ENCODE data around the gene ABCC12.
"Not testable (repeated sequence)": the region's sequence is repeated elsewhere in the genome, so short reads cannot be mapped to it uniquely, and the experiment has no call there.

The ABCC12 gene

GRCh38 chr16:48155926-48156789 is at the start of gene ABCC12:
ABCC12 (minus strand) TSS chr16:48155993; CDS start chr16:48146424, 9,569 bp downstream.
- no peak for DNase-seq

DNA sequence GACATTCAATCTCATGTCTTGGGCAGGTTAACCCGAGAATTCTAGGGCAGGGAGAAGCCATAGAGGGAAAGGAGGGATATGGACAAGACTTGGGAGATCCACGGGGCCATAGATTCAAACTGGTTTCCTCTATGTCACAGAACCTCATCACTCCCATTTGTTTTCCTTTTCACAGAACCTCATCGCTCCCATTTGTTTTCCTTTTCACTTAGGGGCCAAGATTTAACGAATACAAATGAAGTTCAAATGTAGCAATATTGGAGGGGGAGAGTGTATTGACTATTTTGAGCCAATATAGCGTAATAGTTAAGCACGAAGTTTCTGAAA is 49.0 kb upstream of the ABCC12 start:
- no peak for DNase-seq

DNA sequence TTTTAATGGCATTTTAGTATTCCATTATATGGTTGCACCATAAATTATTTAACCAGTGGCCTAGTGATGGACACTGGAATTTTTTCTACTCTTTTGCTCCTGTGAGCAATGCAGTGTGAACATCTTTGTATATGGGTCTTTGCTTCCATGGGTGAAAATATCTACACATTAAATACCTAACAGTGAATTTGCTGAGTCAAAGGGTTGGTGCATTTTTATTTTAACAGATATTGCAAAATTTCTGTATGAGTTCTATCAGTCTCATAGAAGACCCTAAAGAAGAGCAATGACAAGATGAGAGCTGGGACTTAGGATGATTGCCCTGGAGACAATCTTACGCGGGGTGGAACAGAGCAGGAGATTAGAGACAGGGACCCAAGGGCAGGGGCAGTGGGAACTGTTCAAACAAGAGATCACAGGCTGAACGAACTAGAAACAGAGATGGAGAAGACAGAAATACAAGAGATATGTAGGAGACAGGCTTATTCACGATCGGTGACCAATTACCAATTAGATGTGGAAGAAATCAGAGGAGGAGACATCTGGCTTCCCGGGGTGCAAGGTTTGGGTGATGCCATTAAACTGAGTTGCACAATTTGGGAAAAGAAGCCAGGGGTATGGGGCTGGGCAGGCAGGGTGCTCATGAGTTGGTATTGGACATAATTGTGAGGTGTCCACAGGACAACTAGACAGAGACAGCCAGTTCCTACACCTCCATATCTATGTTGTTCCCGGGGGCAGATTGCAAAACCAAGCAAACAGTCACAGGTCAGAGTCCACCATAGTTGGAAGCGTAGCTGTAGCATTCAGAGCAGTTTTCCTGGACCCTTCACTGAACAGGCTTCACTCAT is 48.4 kb upstream of the ABCC12 start:
- no peak for DNase-seq

DNA sequence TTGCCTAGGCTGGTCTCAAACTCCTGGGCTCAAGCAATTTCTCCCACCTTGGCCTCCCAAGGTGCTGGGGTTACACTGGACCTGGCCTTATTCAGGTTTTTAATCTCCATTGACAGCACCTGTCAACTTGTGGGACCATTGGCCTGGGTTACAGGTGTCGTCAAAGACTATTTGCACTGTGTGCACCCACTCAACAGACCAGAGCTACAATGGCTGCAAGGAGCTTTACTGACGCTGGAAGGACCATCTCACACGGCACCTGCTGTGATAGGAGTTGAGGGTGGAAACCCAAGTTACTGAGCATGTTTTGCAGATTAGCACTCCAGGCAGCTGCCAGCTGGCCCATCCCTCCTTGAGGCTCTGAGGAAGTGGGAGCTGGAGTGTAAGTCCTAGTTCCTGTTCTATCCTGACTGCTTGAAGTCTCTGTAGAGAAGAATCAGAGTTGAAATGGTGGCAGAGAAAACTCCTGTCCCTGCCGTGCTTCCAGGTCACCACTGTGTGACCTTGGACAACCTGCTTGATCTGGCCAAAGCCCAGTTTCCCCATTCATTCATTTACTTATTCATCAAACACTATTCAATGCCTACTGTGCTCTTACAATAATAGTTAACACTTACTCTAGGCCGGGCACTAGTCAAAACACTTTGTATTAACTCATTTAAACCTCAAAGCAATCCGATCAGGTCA is 45.9 kb upstream of the ABCC12 start:
- DNase-seq = no peak

- DNase-seq = no peak
Measured at GRCh38 chr16:48197294-48197693, 41.5 kb upstream of the ABCC12 start.

- peak; percentile 76 for DNase-seq
Measured at GRCh38 chr16:48194828-48195556, 39.2 kb upstream of the ABCC12 start.

DNA sequence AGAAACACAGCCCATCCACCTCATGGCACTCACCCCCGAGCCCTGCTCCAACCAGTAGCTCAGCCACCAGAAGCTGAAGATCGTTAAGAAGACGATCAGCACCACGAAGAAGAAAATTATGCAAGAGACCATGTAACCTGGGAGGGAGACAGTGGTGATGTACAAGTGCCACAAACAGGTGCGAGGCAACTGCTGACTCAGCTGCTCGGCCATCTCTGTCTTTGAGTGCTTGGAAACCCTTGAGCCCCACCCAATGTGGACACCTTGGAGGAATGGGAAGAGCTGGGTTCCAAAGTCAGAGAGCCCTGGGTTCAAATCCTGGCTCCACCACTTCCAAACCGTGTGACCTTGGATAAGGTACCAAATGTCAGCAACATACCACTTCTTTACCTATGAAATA is 38.1 kb upstream of the ABCC12 start:
- DNase-seq = no peak

GRCh38 chr16:48188449-48189102 is 32.8 kb upstream of the ABCC12 start:
- DNase-seq = no peak

DNA sequence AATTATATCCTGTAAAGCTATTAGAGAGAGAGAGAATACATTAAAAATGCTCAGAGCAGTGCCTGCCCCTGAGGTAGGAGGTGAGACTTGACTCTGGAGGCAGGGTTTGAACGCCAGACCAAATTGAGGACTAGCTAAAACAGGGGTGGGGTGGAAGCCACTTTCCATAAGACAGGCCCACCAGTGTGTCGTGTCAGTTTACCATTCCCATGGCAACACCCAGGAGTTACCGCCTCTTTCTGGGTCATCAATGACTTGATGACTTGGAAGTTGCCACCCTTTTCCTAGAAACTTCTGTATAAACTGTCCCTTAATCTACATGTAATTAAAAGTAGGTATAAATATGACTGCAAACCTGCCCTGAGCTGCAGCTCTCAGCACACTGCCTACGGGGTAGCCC is 32.0 kb upstream of the ABCC12 start:
- no peak for DNase-seq

DNA sequence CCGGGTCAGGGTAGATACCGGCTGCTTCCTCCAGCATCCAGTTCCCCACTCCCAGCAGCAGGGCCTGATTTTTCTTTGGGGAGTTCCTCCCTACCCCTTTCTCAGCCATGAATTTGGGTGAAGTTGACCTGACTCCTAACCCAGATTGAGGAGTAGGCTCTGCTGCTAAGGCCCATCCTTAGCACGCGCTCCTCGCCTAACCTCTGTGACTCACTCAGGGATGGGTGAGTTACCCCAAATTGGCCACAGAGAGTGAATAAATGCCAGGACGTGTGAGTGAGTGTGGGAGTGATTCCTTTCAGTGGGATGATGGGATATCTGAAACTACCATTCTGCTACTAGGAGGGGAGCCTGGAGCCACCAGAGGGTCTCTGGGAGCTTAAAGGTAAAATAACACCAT is 28.9 kb upstream of the ABCC12 start:
- DNase-seq = no peak

- DNase-seq = no peak
Measured at GRCh38 chr16:48182979-48183537, 27.3 kb upstream of the ABCC12 start.

- not testable (repeated sequence) for DNase-seq
Measured at GRCh38 chr16:48181746-48182520, 26.1 kb upstream of the ABCC12 start.

DNA sequence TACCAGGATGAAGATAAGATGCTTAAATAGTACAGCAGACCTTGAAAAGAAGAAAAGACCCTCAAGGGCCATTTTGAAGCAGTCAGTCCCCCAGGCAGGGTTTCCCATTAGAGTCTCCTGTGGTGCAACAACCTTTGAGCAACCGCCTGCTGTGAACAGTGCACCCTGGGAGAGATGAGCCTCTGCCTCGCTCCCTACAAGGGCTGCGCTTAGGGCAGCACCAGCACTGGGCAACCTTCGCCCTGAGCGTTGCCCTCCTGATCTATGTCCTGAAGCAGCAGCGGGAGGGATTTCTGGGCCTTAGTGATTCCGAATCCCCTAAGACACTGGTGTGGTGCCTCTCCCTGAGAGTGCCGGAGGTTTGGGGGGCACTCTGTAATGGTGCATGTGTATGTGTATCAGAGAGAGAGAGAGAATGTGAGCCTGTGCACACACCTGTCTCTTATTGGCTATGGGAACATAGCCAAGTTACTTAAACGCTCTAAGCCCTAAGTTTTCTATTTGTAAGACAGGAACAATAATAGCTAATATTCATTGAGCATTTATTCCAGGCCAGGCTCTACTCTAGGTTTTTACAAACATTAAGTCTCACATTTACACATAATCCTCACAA is 25.2 kb upstream of the ABCC12 start:
- DNase-seq = no peak

- DNase-seq = no peak
Measured at GRCh38 chr16:48176635-48177408, 21.0 kb upstream of the ABCC12 start.

DNA sequence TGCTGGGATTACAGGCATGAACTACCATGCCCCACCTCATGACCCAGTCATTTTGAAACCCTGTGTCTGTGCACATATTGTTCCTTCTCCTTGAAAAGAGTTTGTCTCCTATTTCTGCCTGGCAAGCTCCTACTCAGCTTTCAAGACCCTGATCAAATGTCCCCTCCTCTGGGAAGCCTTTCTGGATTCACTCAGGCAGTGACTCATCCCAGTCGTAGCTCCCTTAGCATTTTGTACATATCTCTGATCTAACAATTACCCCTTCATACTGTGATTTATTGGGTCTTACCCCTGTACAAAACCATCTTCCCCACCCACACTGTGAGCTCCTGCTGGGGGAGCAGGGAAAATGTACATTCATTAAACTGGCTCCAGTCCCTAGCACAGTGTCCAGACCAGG is 18.1 kb upstream of the ABCC12 start:
- no peak for DNase-seq

DNA sequence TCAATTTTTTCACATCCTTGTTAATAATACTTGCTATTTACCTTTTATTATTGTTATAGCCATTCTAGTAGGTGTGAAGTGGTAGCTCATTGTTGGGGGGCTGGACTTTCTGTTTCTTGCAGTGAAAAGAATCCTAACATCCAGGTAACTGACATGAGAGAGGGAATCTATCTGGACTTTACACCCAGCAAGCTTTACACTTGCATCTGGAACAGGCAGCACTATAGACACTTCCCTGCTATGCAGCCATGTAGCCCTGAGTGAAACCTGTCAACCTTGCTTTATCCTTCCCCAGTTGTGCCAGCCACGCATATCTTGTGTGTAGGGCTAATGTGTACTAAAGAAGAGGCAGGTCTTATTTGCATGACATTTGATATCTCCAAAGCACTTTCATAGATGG is 16.9 kb upstream of the ABCC12 start:
- no peak for DNase-seq

DNA sequence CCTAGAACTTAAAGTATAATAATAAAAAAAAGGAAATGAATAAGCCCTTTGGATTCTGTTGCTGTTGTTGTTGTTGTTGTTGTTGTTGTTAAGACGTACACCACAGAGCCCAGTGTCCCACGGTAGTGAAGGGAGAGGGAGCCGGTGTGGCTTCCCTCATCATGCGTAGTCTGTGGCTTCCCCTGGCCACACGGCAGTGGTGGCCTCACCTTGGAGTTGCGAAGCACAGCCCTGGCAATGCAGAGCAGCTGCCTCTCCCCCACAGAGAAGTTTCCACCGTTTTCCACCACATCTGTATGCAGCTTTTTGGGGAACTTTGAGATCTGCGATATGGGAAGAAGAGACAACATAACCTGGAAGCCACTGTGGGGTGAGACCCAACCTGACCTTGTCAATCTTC is 14.1 kb upstream of the ABCC12 start:
- no peak for DNase-seq

DNA sequence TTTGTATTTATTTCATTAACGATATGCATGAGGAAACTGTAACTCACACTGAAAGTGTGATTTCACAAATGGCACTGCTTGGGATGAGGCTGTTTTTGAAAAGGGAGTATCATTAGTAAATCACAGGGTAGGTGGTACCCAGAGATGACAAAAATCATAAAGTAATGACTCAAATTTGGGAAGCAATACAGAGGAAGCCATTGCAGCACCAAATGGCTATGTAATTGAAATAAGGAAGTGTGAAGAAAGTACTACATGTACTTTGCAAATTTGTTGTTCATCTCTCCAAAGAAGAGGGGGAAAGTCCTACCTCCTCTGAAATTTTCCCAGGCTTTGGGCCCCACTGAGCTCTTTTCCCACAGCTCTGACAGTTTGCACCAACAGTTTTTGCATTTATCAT is 12.3 kb upstream of the ABCC12 start:
- DNase-seq = no peak

DNA sequence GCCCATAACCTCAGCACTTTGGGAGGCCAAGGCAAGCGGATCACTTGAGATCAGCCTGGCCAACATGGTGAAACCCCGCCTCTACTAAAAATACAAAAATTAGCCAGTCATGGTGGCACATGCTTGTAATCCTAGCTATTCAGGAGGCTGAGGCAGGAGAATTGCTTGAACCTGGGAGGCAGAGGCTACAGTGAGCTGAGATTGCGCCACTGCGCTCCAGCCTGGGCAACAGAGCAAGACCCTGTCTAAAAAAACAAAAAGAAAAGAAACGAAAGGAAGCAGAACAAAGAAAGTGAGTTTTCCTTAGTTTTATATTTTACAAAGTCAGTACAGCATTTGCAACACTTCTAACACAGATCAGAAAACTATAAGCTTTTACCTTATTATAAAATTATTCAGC is 10.8 kb upstream of the ABCC12 start:
- not testable (repeated sequence) for DNase-seq
